Measurements from ENCODE around the gene TNPO1. TPM values are rescaled to one million over a fixed set of nuclear protein-coding genes. Genes with fewer than 3 reads are reported as not detected.
A peak's percentile ranks its signal among the peaks of the same experiment; 100 is the strongest.

Gene TNPO1
- total and polyA plus RNA-seq, 2 of the 13 experiments (the other 11 are each of a cell fraction or from before 2014, with no cell fraction given): 26.7 to 123 TPM

GRCh38 chr5:72956324-72957140 is 140.1 kb downstream of the TNPO1 start (continued):
- no peak for TF ChIP-seq KLF13 (CRISPR knock-in tag; IDR thresholded peaks at IDR 0.05)
- TF ChIP-seq ETV6 (CRISPR knock-in tag; conservative IDR thresholded peaks at IDR 0.05): no peak
- no peak for TF ChIP-seq NRL (CRISPR knock-in tag; IDR thresholded peaks at IDR 0.05; ENCODE audit: borderline replicate concordance)
- TF ChIP-seq HNRNPLL (IDR thresholded peaks at IDR 0.05; ENCODE audit: low read depth, low read length, poor library complexity, severe bottlenecking): peak; percentile 65
- no peak for TF ChIP-seq TERF1 (CRISPR knock-in tag; IDR thresholded peaks at IDR 0.05)
- TF ChIP-seq HMGA1 (CRISPR knock-in tag; conservative IDR thresholded peaks at IDR 0.05): no peak
- no peak for TF ChIP-seq ZNF510 (CRISPR knock-in tag; IDR thresholded peaks at IDR 0.05; ENCODE audit: low read depth)
- TF ChIP-seq PRDM15 (CRISPR knock-in tag; IDR thresholded peaks at IDR 0.05): 0 out of 2 replicates have a peak, but pooled peaks have one; percentile 27
- no peak for TF ChIP-seq HNRNPUL1 (IDR thresholded peaks at IDR 0.05; ENCODE audit: low read depth, low read length)
- no peak for TF ChIP-seq ELF4 (CRISPR knock-in tag; IDR thresholded peaks at IDR 0.05; ENCODE audit: borderline replicate concordance)
- TF ChIP-seq THAP8 (CRISPR knock-in tag; IDR thresholded peaks at IDR 0.05; ENCODE audit: borderline replicate concordance): no peak
- TF ChIP-seq SKIL (CRISPR knock-in tag; IDR thresholded peaks at IDR 0.05; ENCODE audit: borderline replicate concordance): no peak
- TF ChIP-seq ZNF235 (CRISPR knock-in tag; IDR thresholded peaks at IDR 0.05; ENCODE audit: borderline replicate concordance): 0 out of 2 replicates have a peak, but pooled peaks have one; percentile 31
- TF ChIP-seq HNF4A (CRISPR knock-in tag; IDR thresholded peaks at IDR 0.05): peak; percentile 29; the same call in 1 of the 2 replicates
- no peak for TF ChIP-seq TRIM22 (IDR thresholded peaks at IDR 0.05)
- TF ChIP-seq PAX8 (CRISPR knock-in tag; IDR thresholded peaks at IDR 0.05; ENCODE audit: borderline replicate concordance): no peak
- no peak for TF ChIP-seq ZFP36L1 (CRISPR knock-in tag; IDR thresholded peaks at IDR 0.05)
- TF ChIP-seq FOXA1 (IDR thresholded peaks at IDR 0.05): no peak
- TF ChIP-seq FOXA1 (CRISPR knock-in tag; IDR thresholded peaks at IDR 0.05): peak; percentile 45; the same call in 1 of the 2 replicates
- no peak for TF ChIP-seq SRF (IDR thresholded peaks at IDR 0.05; ENCODE audit: low read depth, low read length)
- TF ChIP-seq SAP130 (CRISPR knock-in tag; IDR thresholded peaks at IDR 0.05; ENCODE audit: low read depth): no peak
